Psoas muscle (tissue), 8 donors: ENCODE data around the gene HP1BP3. TPM values are rescaled to one million over a fixed set of nuclear protein-coding genes. Genes with fewer than 3 reads are reported as not detected.
A peak's percentile ranks its signal among the peaks of the same experiment; 100 is the strongest.
"Not testable (repeated sequence)": the region's sequence is repeated elsewhere in the genome, so short reads cannot be mapped to it uniquely, and the experiment has no call there.

Experiments used
- ATAC-seq, 4 donors: fragments of 200-7000 bp; cut with Tn5 transposase; one replicate each; pipeline ENCODE4 v1.9.1; 2020; ENCODE audit warnings: moderate library complexity in 3 of 4, mild to moderate bottlenecking in 2 of 4
- DNase-seq, 2 donors: peaks; one replicate each; pipeline ENCODE4 v3.0.0-alpha.2; 2020
- H3K27ac ChIP-seq: fragments of 200-600 bp; one replicate; pipeline ENCODE4 v1.8.0; 2022
- H3K27me3 ChIP-seq, 3 donors: fragments of 200-600 bp in 1 of 3; one replicate each; pipeline versions ENCODE4 v1.6.1 to v1.8.0; 2013 to 2022; ENCODE audit warnings: low read length in 2 of 3, mild to moderate bottlenecking in 2 of 3, moderate library complexity in 1 of 3; ENCODE audit not compliant: insufficient read depth in 3 of 3
- H3K36me3 ChIP-seq, 2 donors: fragments of 200-600 bp in 1 of 2; one replicate each; pipeline versions ENCODE4 v1.6.1 to v1.8.0; 2013 to 2022; ENCODE audit warnings: low read depth in 1 of 2, mild to moderate bottlenecking in 1 of 2, moderate library complexity in 1 of 2; ENCODE audit not compliant: insufficient read depth in 1 of 2
- H3K4me1 ChIP-seq: fragments of 200-600 bp; one replicate; pipeline ENCODE4 v1.8.0; 2022
- H3K4me3 ChIP-seq: fragments of 200-600 bp; one replicate; pipeline ENCODE4 v1.8.0; 2022; ENCODE audit warnings: mild to moderate bottlenecking
- H3K9me3 ChIP-seq: fragments of 200-600 bp; one replicate; pipeline ENCODE4 v1.8.0; 2022
- WGBS, 3 donors: extraction: QIAGEN DNeasy Blood & Tissue Kit; methylation state at CpG; one replicate each; pipeline versions ENCODE4 v1.1.6 to v1.1.7; 2013; 5-methylcytosine and 5-hydroxymethylcytosine counted together
- intact Hi-C, 2 donors: fragments of 100-400 bp; cut with DNase I; formaldehyde crosslinking; loops; one replicate each; pipeline versions ENCODE4 v1.11.0 to v1.14.2; 2022
- polyA plus RNA-seq, 3 donors: library from polyadenylated mRNA; stranded (reverse); fragments of 200-250 nt; gene quantifications; one replicate each; pipeline ENCODE4 v1.2.3, GENCODE V29; 2013
- total RNA-seq, 4 donors: library from RNA; stranded (reverse); fragmentation: NEBNext Ultra II Directional in 2 of 4; extraction: Animal tissue kit (Norgen Biotek cat#: 25700) in 2 of 4; gene quantifications; one replicate each; pipeline versions ENCODE4 v1.2.1 to v1.2.4, GENCODE V29; 2021 to 2023
- TF ChIP-seq, protein P1 (sequence below): fragments of 200-600 bp; IDR thresholded peaks from one replicate; pipeline ENCODE4 v1.8.0; 2022; ENCODE audit warnings: antibody characterized with exemption
- donor health status: healthy with polysubstance abuse.
- donor health status: DM: no; HTN: no; CAD: no; lungs with moderate emphysema.
- donor health status: Bipolar disorder and iron deficiency.
- donor health status: healthy.
- donor health status: DM: yes; HTN: yes; CAD: no.
- donor health status: DM: no; HTN: no; CAD: no.
- donor health status: DM: no; HTN: no; CAD: no.
- donor health status: DM: yes; HTN: yes; CAD: no.

The HP1BP3 gene
- total and polyA plus RNA-seq, 7 donors = 52.6 to 134 (median 115) TPM

DNA sequence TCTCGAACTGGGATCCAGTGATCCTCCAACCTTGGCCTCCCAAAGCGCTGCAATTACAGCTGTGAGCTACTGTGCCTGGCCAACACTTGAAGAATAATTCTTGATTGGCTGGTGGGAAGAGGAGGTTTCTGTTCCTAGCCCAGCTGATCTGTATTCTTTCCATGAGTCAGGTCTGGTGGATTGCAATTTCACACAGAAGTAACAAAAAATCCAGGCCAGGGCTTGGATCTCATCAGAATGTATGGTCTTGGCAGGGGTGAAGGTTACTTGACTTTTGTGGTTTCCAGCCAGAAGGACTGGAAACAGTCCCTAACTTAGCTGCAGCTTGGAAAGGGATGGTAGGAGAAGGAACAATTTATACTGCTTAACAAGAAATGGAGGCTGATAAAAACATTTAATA is 5.1 kb upstream of the HP1BP3 start:
- no peaks in the 10 kb centered on the region for H3K36me3 ChIP-seq
- no peaks in the 10 kb centered on the region for H3K27me3 ChIP-seq
- H3K4me3 ChIP-seq = no peak overlapping the region
- intact Hi-C loops = no loop called here
- ATAC-seq (no peak), DNase-seq (no peak)
- no peaks in the 10 kb centered on the region for H3K4me1 ChIP-seq
- H3K9me3 ChIP-seq = no peaks in the 10 kb centered on the region
- WGBS, 3 donors = 81 to 84% (median 81%) methylated on average over 2 of the region's 2 CpGs
- H3K27ac ChIP-seq = no peak overlapping the region
- TF ChIP-seq, protein P1, sequence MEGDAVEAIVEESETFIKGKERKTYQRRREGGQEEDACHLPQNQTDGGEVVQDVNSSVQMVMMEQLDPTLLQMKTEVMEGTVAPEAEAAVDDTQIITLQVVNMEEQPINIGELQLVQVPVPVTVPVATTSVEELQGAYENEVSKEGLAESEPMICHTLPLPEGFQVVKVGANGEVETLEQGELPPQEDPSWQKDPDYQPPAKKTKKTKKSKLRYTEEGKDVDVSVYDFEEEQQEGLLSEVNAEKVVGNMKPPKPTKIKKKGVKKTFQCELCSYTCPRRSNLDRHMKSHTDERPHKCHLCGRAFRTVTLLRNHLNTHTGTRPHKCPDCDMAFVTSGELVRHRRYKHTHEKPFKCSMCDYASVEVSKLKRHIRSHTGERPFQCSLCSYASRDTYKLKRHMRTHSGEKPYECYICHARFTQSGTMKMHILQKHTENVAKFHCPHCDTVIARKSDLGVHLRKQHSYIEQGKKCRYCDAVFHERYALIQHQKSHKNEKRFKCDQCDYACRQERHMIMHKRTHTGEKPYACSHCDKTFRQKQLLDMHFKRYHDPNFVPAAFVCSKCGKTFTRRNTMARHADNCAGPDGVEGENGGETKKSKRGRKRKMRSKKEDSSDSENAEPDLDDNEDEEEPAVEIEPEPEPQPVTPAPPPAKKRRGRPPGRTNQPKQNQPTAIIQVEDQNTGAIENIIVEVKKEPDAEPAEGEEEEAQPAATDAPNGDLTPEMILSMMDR = no peak

DNA sequence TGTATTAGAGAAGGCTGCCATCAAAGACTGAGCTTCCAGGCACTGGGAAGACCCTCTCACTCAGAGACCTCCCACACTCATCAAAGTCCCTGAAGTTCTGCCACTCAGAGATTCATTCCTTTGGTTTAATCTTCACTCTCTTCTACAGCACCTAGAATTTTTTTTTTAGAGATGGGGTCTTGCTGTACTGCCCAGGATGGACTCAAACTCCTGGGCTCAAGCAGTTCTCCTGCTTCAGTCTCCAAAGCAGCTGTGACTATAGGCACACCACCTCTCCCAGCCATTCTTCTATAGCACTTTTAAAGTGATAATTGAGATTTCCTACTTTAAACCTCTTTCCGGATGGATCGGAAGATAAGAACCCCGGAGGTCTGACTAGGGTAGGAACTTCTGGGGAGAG is 3.7 kb upstream of the HP1BP3 start:
- 94 to 98% (median 96%) methylated on average over 3 of the region's 3 CpGs for WGBS, 3 donors
- ATAC-seq (no peak), DNase-seq (no peak)
- TF ChIP-seq, protein P1 = no peak
- Histone ChIP-seq H3K9me3 (no peaks in the 10 kb centered on the region), H3K27me3 (no peaks in the 10 kb centered on the region), H3K4me3 (no peak overlapping the region), H3K27ac (no peak overlapping the region), H3K36me3 (no peaks in the 10 kb centered on the region), H3K4me1 (no peaks in the 10 kb centered on the region)
- intact Hi-C loops = no loop called here

- H3K27ac ChIP-seq, ATAC-seq, H3K9me3 ChIP-seq, DNase-seq, H3K36me3 ChIP-seq, H3K4me1 ChIP-seq, H3K27me3 ChIP-seq, H3K4me3 ChIP-seq: not testable (repeated sequence)
- WGBS, 3 donors = 93 to 97% (median 94%) methylated on average over 9 of the region's 9 CpGs
- intact Hi-C loops = loop anchor here (5.0 to 10.0 kb wide), 2 partner anchors 92 to 205 kb away; no protein-coding TSS in a partner anchor
Measured at GRCh38 chr1:20789598-20789997, 2.5 kb upstream of the HP1BP3 start.

GRCh38 chr1:20787840-20788795 is 1.0 kb upstream of the HP1BP3 start:
- Histone ChIP-seq H3K4me1 (peaks cover 21% of the 10 kb centered on the region), H3K36me3 (no peaks in the 10 kb centered on the region), H3K9me3 (no peaks in the 10 kb centered on the region), H3K4me3 (peak overlapping the region; percentile 82), H3K27ac (peak overlapping the region; percentile 93), H3K27me3 (no peaks in the 10 kb centered on the region)
- TF ChIP-seq, protein P1 = no peak
- intact Hi-C loops = loop anchor here (5.0 to 10.0 kb wide), 2 partner anchors 91 to 207 kb away; no protein-coding TSS in a partner anchor
- DNase-seq (no peak), ATAC-seq (no peak)
- 43 to 45% (median 44%) methylated on average over 22 of the region's 22 CpGs for WGBS, 3 donors

GRCh38 chr1:20786253-20787028 is 666 bp downstream of the HP1BP3 start:
- Histone ChIP-seq H3K4me3 (peak overlapping the region; percentile 82), H3K36me3 (no peaks in the 10 kb centered on the region), H3K9me3 (no peaks in the 10 kb centered on the region), H3K27ac (peak overlapping the region; percentile 93), H3K4me1 (peaks cover 38% of the 10 kb centered on the region), H3K27me3 (no peaks in the 10 kb centered on the region)
- ATAC-seq (peak; percentile 94 to 96 (median 94)), DNase-seq (peak; percentile 93 to 98)
- WGBS, 3 donors = 0 to 1% (median 0%) methylated on average over 60 to 102 of the region's 102 CpGs
- TF ChIP-seq, protein P1 = no peak
- intact Hi-C loops = loop anchor here (5.0 to 10.0 kb wide), 2 partner anchors 89 to 208 kb away; no protein-coding TSS in a partner anchor
